ENCODE measurements around the gene PPP1R18.

DNA sequence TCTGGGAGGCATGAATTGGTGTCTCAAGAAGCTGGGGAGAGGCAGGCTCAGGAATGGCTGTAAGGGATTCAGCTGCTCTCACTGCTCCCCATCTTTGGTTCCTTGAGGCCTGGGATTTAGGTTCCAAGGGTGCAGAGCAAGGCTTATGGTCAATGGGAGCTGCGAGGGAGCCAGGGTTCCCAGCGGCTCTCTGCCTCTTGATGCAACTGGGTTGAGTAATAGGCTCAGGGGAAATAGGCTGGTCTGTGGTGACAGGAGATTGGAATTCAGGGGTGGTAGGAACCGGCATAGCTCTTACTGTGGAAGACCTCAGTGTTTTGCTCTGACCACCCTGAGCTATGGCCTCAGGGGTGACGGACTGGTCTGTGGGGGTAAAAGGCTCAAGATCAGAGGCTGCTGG lies 17.4 kb upstream of the PPP1R18 start:
- TF ChIP-seq, protein P1, sequence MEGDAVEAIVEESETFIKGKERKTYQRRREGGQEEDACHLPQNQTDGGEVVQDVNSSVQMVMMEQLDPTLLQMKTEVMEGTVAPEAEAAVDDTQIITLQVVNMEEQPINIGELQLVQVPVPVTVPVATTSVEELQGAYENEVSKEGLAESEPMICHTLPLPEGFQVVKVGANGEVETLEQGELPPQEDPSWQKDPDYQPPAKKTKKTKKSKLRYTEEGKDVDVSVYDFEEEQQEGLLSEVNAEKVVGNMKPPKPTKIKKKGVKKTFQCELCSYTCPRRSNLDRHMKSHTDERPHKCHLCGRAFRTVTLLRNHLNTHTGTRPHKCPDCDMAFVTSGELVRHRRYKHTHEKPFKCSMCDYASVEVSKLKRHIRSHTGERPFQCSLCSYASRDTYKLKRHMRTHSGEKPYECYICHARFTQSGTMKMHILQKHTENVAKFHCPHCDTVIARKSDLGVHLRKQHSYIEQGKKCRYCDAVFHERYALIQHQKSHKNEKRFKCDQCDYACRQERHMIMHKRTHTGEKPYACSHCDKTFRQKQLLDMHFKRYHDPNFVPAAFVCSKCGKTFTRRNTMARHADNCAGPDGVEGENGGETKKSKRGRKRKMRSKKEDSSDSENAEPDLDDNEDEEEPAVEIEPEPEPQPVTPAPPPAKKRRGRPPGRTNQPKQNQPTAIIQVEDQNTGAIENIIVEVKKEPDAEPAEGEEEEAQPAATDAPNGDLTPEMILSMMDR (conservative IDR thresholded peaks at IDR 0.05; ENCODE audit: low read length): no peak
- no peak for TF ChIP-seq EZH2phosphoT487 (IDR thresholded peaks at IDR 0.05; ENCODE audit: borderline replicate concordance, low read depth, low read length)
